PC-9 (cell line): ENCODE data around the gene ZER1.

Experiments used
- CTCF ChIP-seq: fragments of 200-600 bp; sonication (generic); conservative IDR thresholded peaks from 2 replicates; pipeline ENCODE4 v1.6.1; 2017; ENCODE audit warnings: mixed run types, antibody characterized with exemption, mild to moderate bottlenecking, moderate library complexity
- EZH2 ChIP-seq: fragments of 200-600 bp; sonication (generic); IDR thresholded peaks from 2 replicates; pipeline ENCODE4 v1.8.0; 2017; ENCODE audit warnings: antibody characterized with exemption, low read depth

GRCh38 chr9:128782669-128783068 is 10.9 kb upstream of the ZER1 start:
- TF ChIP-seq CTCF: no peak
- TF ChIP-seq EZH2: no peak
